GM12875 (cell line): ENCODE measurements around the gene LITAF.
"Not testable (repeated sequence)": the region's sequence is repeated elsewhere in the genome, so short reads cannot be mapped to it uniquely, and the experiment has no call there.

Source experiments
- H3K4me3 ChIP-seq: one replicate; pipeline ENCODE4 v1.5.1; 2011; ENCODE audit warnings: low read depth, low read length, control low read depth
- CTCF ChIP-seq: IDR thresholded peaks from 2 replicates; pipeline ENCODE4 v1.5.1; 2011; ENCODE audit warnings: low read depth, mild to moderate bottlenecking, control low read depth, inconsistent platforms, low read length, moderate library complexity, borderline replicate concordance; ENCODE audit not compliant: insufficient read depth

LITAF gene

GRCh38 chr16:11506741-11507305 is 79.9 kb downstream of the LITAF start:
- H3K4me3 ChIP-seq, result no peak overlapping the region
- peak; percentile 41 for TF ChIP-seq CTCF

- H3K4me3 ChIP-seq, result not testable (repeated sequence)
Measured at GRCh38 chr16:11504261-11504660, 82.5 kb downstream of the LITAF start.

GRCh38 chr16:11503566-11503965 is 83.2 kb downstream of the LITAF start:
- no peak overlapping the region for H3K4me3 ChIP-seq

GRCh38 chr16:11502239-11502638 is 84.5 kb downstream of the LITAF start:
- no peak overlapping the region for H3K4me3 ChIP-seq
- TF ChIP-seq CTCF, result no peak

More at GRCh38 chr16:11503566-11503965, 83.2 kb downstream of the LITAF start:
- TF ChIP-seq CTCF, result no peak

- H3K4me3 ChIP-seq, result no peak overlapping the region
- TF ChIP-seq CTCF, result no peak
Measured at GRCh38 chr16:11501632-11502031, 85.1 kb downstream of the LITAF start.

GRCh38 chr16:11500700-11501346 is 85.9 kb downstream of the LITAF start:
- no peak for TF ChIP-seq CTCF

GRCh38 chr16:11499295-11500089 is 87.2 kb downstream of the LITAF start:
- no peak for TF ChIP-seq CTCF
- no peak overlapping the region for H3K4me3 ChIP-seq

More at GRCh38 chr16:11500700-11501346, 85.9 kb downstream of the LITAF start:
- H3K4me3 ChIP-seq, result no peak overlapping the region
